Measurements from ENCODE around the gene SLC39A13. TPM values are rescaled to one million over a fixed set of nuclear protein-coding genes. Genes with fewer than 3 reads are reported as not detected.

Gene SLC39A13
- total and polyA plus RNA-seq, 2 of the 13 experiments (the other 11 are each of a cell fraction or from before 2014, with no cell fraction given): 15.3 to 30.5 TPM

DNA sequence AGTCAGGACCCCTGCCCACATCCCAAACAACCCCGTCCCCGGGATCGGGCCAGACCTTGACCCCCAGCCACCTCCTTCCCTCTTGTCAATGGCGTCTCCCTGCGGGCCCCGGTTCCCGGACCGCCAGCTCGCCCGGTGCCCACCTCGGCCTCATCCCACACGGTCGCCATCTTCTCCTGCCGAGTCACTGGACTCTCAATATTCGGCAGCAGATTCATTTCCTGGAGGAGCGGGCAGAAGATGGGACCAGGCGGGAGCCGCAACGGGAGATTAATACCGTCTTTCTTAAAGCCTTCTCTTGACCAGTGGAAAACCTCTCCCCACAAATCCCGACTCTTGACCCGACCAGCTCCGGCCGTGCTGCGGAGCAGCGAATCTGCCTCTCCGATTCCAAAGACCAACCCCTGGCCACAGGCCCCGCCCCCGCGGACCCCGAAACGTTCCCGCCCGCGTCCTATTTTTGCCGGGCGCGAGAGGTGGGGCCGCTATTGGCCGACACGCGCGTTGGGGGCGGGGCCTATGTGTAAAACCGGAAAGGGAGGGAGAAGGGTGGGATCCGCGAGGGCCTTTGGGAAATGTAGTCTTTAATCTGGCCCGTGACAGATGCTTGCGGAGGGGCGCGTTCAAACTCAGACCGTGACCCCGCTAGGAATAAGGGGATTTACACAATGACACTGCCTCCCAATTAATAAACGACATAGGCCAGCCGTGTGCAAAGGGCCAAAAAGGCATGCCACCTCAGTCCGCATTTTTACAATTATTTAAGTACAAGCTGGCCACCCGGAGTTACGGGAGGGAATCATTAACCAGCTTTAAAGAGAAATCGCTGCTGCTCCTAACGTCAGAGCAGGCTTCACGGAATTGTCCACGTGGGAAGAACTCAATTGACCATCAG lies 17.9 kb downstream of the SLC39A13 start, which contains the start of gene PSMC3 (continued):
- TF ChIP-seq, protein P1, sequence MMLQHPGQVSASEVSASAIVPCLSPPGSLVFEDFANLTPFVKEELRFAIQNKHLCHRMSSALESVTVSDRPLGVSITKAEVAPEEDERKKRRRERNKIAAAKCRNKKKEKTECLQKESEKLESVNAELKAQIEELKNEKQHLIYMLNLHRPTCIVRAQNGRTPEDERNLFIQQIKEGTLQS (CRISPR knock-in tag; IDR thresholded peaks at IDR 0.05): peak; percentile 21; the same call in 1 of the 2 replicates
- TF ChIP-seq JUN (CRISPR knock-in tag; IDR thresholded peaks at IDR 0.05) (no peak), ZSCAN30 (CRISPR knock-in tag; IDR thresholded peaks at IDR 0.05) (no peak), ZNF790 (CRISPR knock-in tag; IDR thresholded peaks at IDR 0.05; ENCODE audit: borderline replicate concordance) (no peak), ZSCAN22 (CRISPR knock-in tag; IDR thresholded peaks at IDR 0.05) (0 out of 2 replicates have a peak, but pooled peaks have one; percentile 25), ZNF550 (CRISPR knock-in tag; IDR thresholded peaks at IDR 0.05; ENCODE audit: borderline replicate concordance) (no peak), HOXA7 (CRISPR knock-in tag; IDR thresholded peaks at IDR 0.05) (no peak), FOSL2 (CRISPR knock-in tag; IDR thresholded peaks at IDR 0.05) (peak; percentile 35; the same call in 1 of the 2 replicates), ZNF816 (CRISPR knock-in tag; IDR thresholded peaks at IDR 0.05; ENCODE audit: borderline replicate concordance) (no peak), SIX4 (CRISPR knock-in tag; IDR thresholded peaks at IDR 0.05) (0 out of 2 replicates have a peak, but pooled peaks have one; percentile 20), ZBTB4 (CRISPR knock-in tag; IDR thresholded peaks at IDR 0.05; ENCODE audit: borderline replicate concordance) (no peak), PAXIP1 (CRISPR knock-in tag; conservative IDR thresholded peaks at IDR 0.05) (no peak; the same call in 1 of the 2 replicates), ZNF274 (CRISPR knock-in tag; IDR thresholded peaks at IDR 0.05) (peak; percentile 29; the same call in 1 of the 2 replicates), ARNT2 (CRISPR knock-in tag; IDR thresholded peaks at IDR 0.05; ENCODE audit: low read depth) (no peak; the same call in 1 of the 2 replicates), EZH2 (conservative IDR thresholded peaks at IDR 0.05; ENCODE audit: low read depth, low read length) (no peak), ZMAT3 (CRISPR knock-in tag; conservative IDR thresholded peaks at IDR 0.05) (no peak), ZNF547 (CRISPR knock-in tag; IDR thresholded peaks at IDR 0.05) (peak; percentile 14; the same call in 1 of the 2 replicates), ARHGAP35 (CRISPR knock-in tag; IDR thresholded peaks at IDR 0.05; ENCODE audit: borderline replicate concordance) (no peak), TRIM24 (CRISPR knock-in tag; IDR thresholded peaks at IDR 0.05) (no peak)
- TF ChIP-seq, protein P2, sequence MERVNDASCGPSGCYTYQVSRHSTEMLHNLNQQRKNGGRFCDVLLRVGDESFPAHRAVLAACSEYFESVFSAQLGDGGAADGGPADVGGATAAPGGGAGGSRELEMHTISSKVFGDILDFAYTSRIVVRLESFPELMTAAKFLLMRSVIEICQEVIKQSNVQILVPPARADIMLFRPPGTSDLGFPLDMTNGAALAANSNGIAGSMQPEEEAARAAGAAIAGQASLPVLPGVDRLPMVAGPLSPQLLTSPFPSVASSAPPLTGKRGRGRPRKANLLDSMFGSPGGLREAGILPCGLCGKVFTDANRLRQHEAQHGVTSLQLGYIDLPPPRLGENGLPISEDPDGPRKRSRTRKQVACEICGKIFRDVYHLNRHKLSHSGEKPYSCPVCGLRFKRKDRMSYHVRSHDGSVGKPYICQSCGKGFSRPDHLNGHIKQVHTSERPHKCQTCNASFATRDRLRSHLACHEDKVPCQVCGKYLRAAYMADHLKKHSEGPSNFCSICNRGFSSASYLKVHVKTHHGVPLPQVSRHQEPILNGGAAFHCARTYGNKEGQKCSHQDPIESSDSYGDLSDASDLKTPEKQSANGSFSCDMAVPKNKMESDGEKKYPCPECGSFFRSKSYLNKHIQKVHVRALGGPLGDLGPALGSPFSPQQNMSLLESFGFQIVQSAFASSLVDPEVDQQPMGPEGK (CRISPR knock-in tag; IDR thresholded peaks at IDR 0.05): no peak
